PFSK-1 (cell line): ENCODE data around the gene HTR1D.

ENCODE experiments used
- FOXP2 ChIP-seq: optimal IDR thresholded peaks from 2 replicates; pipeline ENCODE3; 2011; ENCODE audit warnings: borderline replicate concordance, control low read depth, inconsistent platforms; ENCODE audit not compliant: insufficient read depth; ENCODE audit errors: extremely low read length, extremely low read depth
- POLR2AphosphoS5 ChIP-seq: IDR thresholded peaks from 2 replicates; pipeline ENCODE4 v1.6.1; 2012; ENCODE audit warnings: low read depth, mild to moderate bottlenecking, control low read depth, low read length, moderate library complexity
- REST ChIP-seq, 2 experiments: IDR thresholded peaks; 2 replicates each; pipeline versions ENCODE4 v1.6.1 to v1.8.0; 2011 to 2012; ENCODE audit warnings: low read depth in 2 of 2, low read length in 2 of 2, control low read depth in 1 of 2, inconsistent platforms in 1 of 2, mild to moderate bottlenecking in 1 of 2, moderate library complexity in 1 of 2; ENCODE audit not compliant: insufficient read depth in 1 of 2
- SIN3A ChIP-seq: IDR thresholded peaks from 2 replicates; pipeline ENCODE4 v1.6.1; 2012; ENCODE audit warnings: mild to moderate bottlenecking, low read length, moderate library complexity, borderline replicate concordance; ENCODE audit not compliant: insufficient read depth
- TAF1 ChIP-seq: IDR thresholded peaks from 2 replicates; pipeline ENCODE4 v1.6.1; 2012; ENCODE audit warnings: low read length, control low read depth, borderline replicate concordance; ENCODE audit not compliant: insufficient read depth

The HTR1D gene

GRCh38 chr1:23238565-23238964 is 21.3 kb upstream of the HTR1D start:
- TF ChIP-seq POLR2AphosphoS5 (no peak), FOXP2 (no peak), TAF1 (no peak), SIN3A (no peak), REST (IDR thresholded peaks at IDR 0.05; ENCODE audit: insufficient read depth in 1 of 2, low read depth in 2 of 2, low read length in 2 of 2) (no peak)

GRCh38 chr1:23237508-23237907 is 20.2 kb upstream of the HTR1D start:
- TF ChIP-seq TAF1 (no peak), FOXP2 (no peak), SIN3A (no peak), REST (IDR thresholded peaks at IDR 0.05; ENCODE audit: insufficient read depth in 1 of 2, low read depth in 2 of 2, low read length in 2 of 2) (no peak), POLR2AphosphoS5 (no peak)

DNA sequence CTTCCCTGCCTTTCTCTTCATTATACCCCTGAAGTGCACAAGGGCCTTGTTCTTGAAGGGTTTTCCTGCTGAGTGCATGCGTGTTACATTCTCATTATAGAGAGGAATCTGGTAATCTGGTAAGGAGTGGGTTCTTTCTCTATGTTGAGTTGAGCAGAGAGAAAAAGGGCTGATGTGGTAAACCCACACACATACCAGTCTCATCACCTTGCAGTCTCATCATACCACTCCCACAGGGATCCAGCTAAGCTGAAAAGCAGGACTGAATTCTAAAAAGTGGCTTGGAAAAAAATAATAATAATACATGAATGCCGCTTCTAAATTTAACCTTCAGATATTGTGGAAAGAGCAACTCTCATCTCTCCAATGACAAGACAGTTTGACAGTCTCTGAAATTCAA is 10.5 kb upstream of the HTR1D start:
- TF ChIP-seq REST (IDR thresholded peaks at IDR 0.05; ENCODE audit: insufficient read depth in 1 of 2, low read depth in 2 of 2, low read length in 2 of 2) = no peak

GRCh38 chr1:23224739-23225648 is 7.7 kb upstream of the HTR1D start:
- TF ChIP-seq FOXP2 (no peak), POLR2AphosphoS5 (no peak), REST (IDR thresholded peaks at IDR 0.05; ENCODE audit: insufficient read depth in 1 of 2, low read depth in 2 of 2, low read length in 2 of 2) (no peak), TAF1 (no peak), SIN3A (no peak)
